HCT116 (cell line): ENCODE data around the gene TCF7. TPM values are rescaled to one million over a fixed set of nuclear protein-coding genes. Genes with fewer than 3 reads are reported as not detected.

Source experiments
- ATAC-seq: fragments of 200-7000 bp; cut with Tn5 transposase; 2 replicates; pipeline ENCODE4 v1.9.1; 2020; ENCODE audit warnings: mild to moderate bottlenecking, moderate library complexity
- BruUV-seq: library from RNA; stranded (reverse); fragments of 400-500 nt; replicated peaks from 2 replicates; lab custom pipeline; 2021; lab: Mats Ljungman, UMichigan
- CTCF ChIA-PET: fragments of 300-600 bp; sonication (Branson Sonifier 250); formaldehyde crosslinking; loops from one replicate; lab custom pipeline; 2021; ENCODE audit warnings: antibody characterized with exemption; lab: Charles Lee
- POLR2A ChIA-PET: fragments of 300-600, 350-600 bp; sonication (Branson Sonifier 250); formaldehyde crosslinking; loops from one replicate; lab custom pipeline; 2021; ENCODE audit warnings: antibody characterized with exemption; lab: Charles Lee
- RAD21 ChIA-PET, 2 experiments: fragments of 300-600 bp; sonication (Branson Sonifier 250); formaldehyde crosslinking; loops; one replicate each; lab custom pipeline; 2023; ENCODE audit warnings: low total read pairs in 2 of 2; ENCODE audit not compliant: uncharacterized antibody in 2 of 2, unreplicated experiment in 2 of 2, low non-redundant PET in 1 of 2; lab: Charles Lee
- DNase-seq: peaks from one replicate; pipeline ENCODE4 v3.0.0-alpha.2; 2010; ENCODE audit warnings: low read depth, low spot score
- H2AFZ ChIP-seq: fragments of 200-600 bp; shearing (Covaris generic), sonication (generic); 2 replicates; pipeline ENCODE4 v1.6.1; 2017; ENCODE audit warnings: low read depth, mixed run types, mixed read lengths, antibody characterized with exemption, low read length; ENCODE audit not compliant: poor library complexity, severe bottlenecking
- H3K27ac ChIP-seq: 2 replicates; pipeline ENCODE4 v1.5.1; 2012; ENCODE audit warnings: low read depth, low read length
- H3K27me3 ChIP-seq: fragments of 200-600 bp; sonication (generic); 2 replicates; pipeline ENCODE4 v1.6.1; 2016; ENCODE audit warnings: mixed run types, low read length, mixed read lengths; ENCODE audit not compliant: insufficient read depth
- H3K36me3 ChIP-seq, 2 experiments: fragments of 200-500 bp in 1 of 2; fragments of 200-600 bp in 1 of 2; sonication (Bioruptor generic) in 1 of 2; sonication (generic) in 1 of 2; 2 replicates each; pipeline versions ENCODE4 v1.5.1 to v1.6.1; 2014 to 2016; ENCODE audit warnings: low read length in 2 of 2, inconsistent platforms in 1 of 2, mixed read lengths in 1 of 2, mixed run types in 1 of 2; ENCODE audit not compliant: insufficient read depth in 2 of 2, control insufficient read depth in 1 of 2
- H3K4me1 ChIP-seq, 2 experiments: fragments of 200-600 bp in 1 of 2; sonication (generic) in 1 of 2; 2 replicates each; pipeline versions ENCODE4 v1.5.1 to v1.6.1; 2012 to 2017; ENCODE audit warnings: low read length in 2 of 2, inconsistent platforms in 1 of 2, mild to moderate bottlenecking in 1 of 2, mixed read lengths in 1 of 2, mixed run types in 1 of 2, moderate library complexity in 1 of 2; ENCODE audit not compliant: insufficient read depth in 2 of 2, control insufficient read depth in 1 of 2
- H3K4me2 ChIP-seq: fragments of 200-600 bp; sonication (generic); 2 replicates; pipeline ENCODE4 v1.6.1; 2017; ENCODE audit warnings: mixed run types, low read length, mixed read lengths
- H3K4me3 ChIP-seq, 2 experiments: fragments of 200-600 bp in 1 of 2; sonication (generic) in 1 of 2; replicated peaks in 1 of 2; 2 replicates each; pipeline ENCODE4 v1.5.1; 2011 to 2016; ENCODE audit warnings: low read length in 2 of 2, control low read depth in 1 of 2, low read depth in 1 of 2, mild to moderate bottlenecking in 1 of 2, mixed read lengths in 1 of 2, mixed run types in 1 of 2
- H3K79me2 ChIP-seq: fragments of 200-600 bp; sonication (generic); 2 replicates; pipeline ENCODE4 v1.6.1; 2017; ENCODE audit warnings: mild to moderate bottlenecking, mixed run types, low read length, moderate library complexity, mixed read lengths; ENCODE audit not compliant: insufficient read depth
- H3K9ac ChIP-seq: fragments of 200-600 bp; sonication (generic); 2 replicates; pipeline ENCODE4 v1.6.1; 2016; ENCODE audit warnings: low read length, mixed read lengths
- H3K9me2 ChIP-seq: fragments of 200-600 bp; sonication (generic), shearing (Covaris generic); 2 replicates; pipeline ENCODE4 v1.6.1; 2017; ENCODE audit warnings: mixed run types, mild to moderate bottlenecking, moderate library complexity; ENCODE audit not compliant: insufficient read depth
- H3K9me3 ChIP-seq, 2 experiments: fragments of 200-500 bp in 1 of 2; fragments of 200-600 bp in 1 of 2; sonication (Bioruptor generic) in 1 of 2; sonication (generic) in 1 of 2; 2 replicates each; pipeline ENCODE4 v1.6.1; 2014 to 2017; ENCODE audit warnings: low read length in 2 of 2, mixed read lengths in 2 of 2, inconsistent platforms in 1 of 2, low read depth in 1 of 2, mild to moderate bottlenecking in 1 of 2, mixed run types in 1 of 2, moderate library complexity in 1 of 2; ENCODE audit not compliant: control insufficient read depth in 1 of 2, insufficient read depth in 1 of 2
- H4K20me1 ChIP-seq: fragments of 200-600 bp; sonication (generic), shearing (Covaris generic); 2 replicates; pipeline ENCODE4 v1.6.1; 2017; ENCODE audit warnings: mixed run types, mild to moderate bottlenecking, moderate library complexity; ENCODE audit not compliant: insufficient read depth
- CBX3 ChIP-seq: IDR thresholded peaks from 2 replicates; pipeline ENCODE4 v1.6.1; 2012; ENCODE audit warnings: low read depth
- CEBPB ChIP-seq: IDR thresholded peaks from 2 replicates; pipeline ENCODE4 v1.6.1; 2012; ENCODE audit warnings: low read depth
- EGR1 ChIP-seq: IDR thresholded peaks from 2 replicates; pipeline ENCODE4 v1.6.1; 2012; ENCODE audit warnings: low read depth
- ELF1 ChIP-seq: IDR thresholded peaks from 2 replicates; pipeline ENCODE4 v1.6.1; 2012; ENCODE audit warnings: low read depth, borderline replicate concordance
- EZH2phosphoT487 ChIP-seq: fragments of 200-600 bp; IDR thresholded peaks from 2 replicates; pipeline ENCODE4 v1.6.1; 2018; ENCODE audit warnings: antibody characterized with exemption, borderline replicate concordance
- FOSL1 ChIP-seq: IDR thresholded peaks from 2 replicates; pipeline ENCODE4 v1.6.1; 2012; ENCODE audit warnings: low read depth
- POLR2A ChIP-seq: IDR thresholded peaks from 2 replicates; pipeline ENCODE4 v1.7.0; 2011; ENCODE audit warnings: borderline replicate concordance; ENCODE audit not compliant: insufficient read depth, insufficient read length; ENCODE audit errors: extremely low read depth
- POLR2AphosphoS5 ChIP-seq: IDR thresholded peaks from 2 replicates; pipeline ENCODE4 v1.6.1; 2011; ENCODE audit warnings: mild to moderate bottlenecking, low read depth, low read length, moderate library complexity
- RAD21 ChIP-seq: IDR thresholded peaks from 2 replicates; pipeline ENCODE4 v1.6.1; 2012; ENCODE audit warnings: low read depth, mild to moderate bottlenecking
- SIN3A ChIP-seq: IDR thresholded peaks from 2 replicates; pipeline ENCODE4 v1.6.1; 2012; ENCODE audit warnings: low read depth
- SP1 ChIP-seq: IDR thresholded peaks from 2 replicates; pipeline ENCODE4 v1.6.1; 2012; ENCODE audit warnings: low read depth
- SRF ChIP-seq: IDR thresholded peaks from 2 replicates; pipeline ENCODE4 v1.6.1; 2012; ENCODE audit warnings: low read depth
- TCF7L2 ChIP-seq: IDR thresholded peaks from 2 replicates; pipeline ENCODE4 v1.7.0; 2011; ENCODE audit warnings: borderline replicate concordance, inconsistent platforms; ENCODE audit not compliant: insufficient read depth, insufficient read length; ENCODE audit errors: extremely low read depth
- YY1 ChIP-seq: IDR thresholded peaks from 2 replicates; pipeline ENCODE4 v1.6.1; 2011; ENCODE audit warnings: low read length, low read depth, moderate library complexity, mild to moderate bottlenecking; ENCODE audit not compliant: insufficient replicate concordance; ENCODE audit errors: extremely low read depth
- ZBTB33 ChIP-seq: IDR thresholded peaks from 2 replicates; pipeline ENCODE4 v1.6.1; 2011; ENCODE audit warnings: mild to moderate bottlenecking, low read length, moderate library complexity; ENCODE audit not compliant: insufficient replicate concordance; ENCODE audit errors: extremely low read depth
- ZFX ChIP-seq: fragments of 450-650 bp; IDR thresholded peaks from 2 replicates; pipeline ENCODE4 v1.6.1; 2017
- ZNF274 ChIP-seq: fragments of 200-500 bp; sonication (Bioruptor generic); IDR thresholded peaks from 2 replicates; pipeline ENCODE4 v1.6.1; 2014; ENCODE audit warnings: mild to moderate bottlenecking, low read depth, low read length, inconsistent platforms
- intact Hi-C: fragments of 100-400 bp; cut with micrococcal nuclease; formaldehyde crosslinking; loops from 2 replicates; pipeline ENCODE4 v1.10.0; 2022
- total RNA-seq: library from RNA; stranded (reverse); gene quantifications from one replicate; pipeline ENCODE4 v1.2.1, GENCODE V29; 2021; ENCODE audit not compliant: unreplicated experiment
- TF ChIP-seq, protein P1 (sequence below): IDR thresholded peaks from 2 replicates; pipeline ENCODE4 v1.6.1; 2012
- TF ChIP-seq, protein P2 (sequence below), 3 experiments: fragments of 200-600 bp in 1 of 3; sonication (generic) in 1 of 3; IDR thresholded peaks in 2 of 3; conservative IDR thresholded peaks in 1 of 3; 2 replicates each; pipeline ENCODE4 v1.5.1; 2012 to 2017; ENCODE audit warnings: low read depth in 2 of 3, low read length in 2 of 3, antibody characterized with exemption in 1 of 3, borderline replicate concordance in 1 of 3, control low read depth in 1 of 3, mild to moderate bottlenecking in 1 of 3, mixed read lengths in 1 of 3, mixed run types in 1 of 3, moderate library complexity in 1 of 3; ENCODE audit not compliant: insufficient read depth in 1 of 3

TCF7 gene
- total RNA-seq, 1 experiment from 2014 or later: 17.8 TPM

DNA sequence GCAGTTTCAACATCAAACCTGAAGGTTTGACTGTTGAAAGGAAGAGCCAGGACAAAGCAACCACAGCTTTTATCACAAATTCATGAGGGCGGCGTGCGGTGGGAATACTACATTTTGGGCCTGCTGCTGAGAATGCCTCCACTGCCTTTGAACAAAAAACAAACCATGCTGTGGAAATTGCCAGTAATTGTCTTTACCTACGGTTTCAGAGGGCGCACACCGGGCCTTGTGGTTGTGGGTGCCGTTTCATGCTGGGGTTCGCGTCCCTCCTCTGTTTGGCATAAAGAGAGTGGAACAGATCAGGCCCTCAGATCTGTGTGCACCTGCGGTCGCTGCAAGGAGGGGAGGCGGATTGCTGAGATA lies 27.6 kb upstream of the TCF7 start:
- POLR2A ChIA-PET: no interaction called here
- Histone ChIP-seq H3K9me3 (no peaks in the 10 kb centered on the region), H3K9me2 (no peaks in the 10 kb centered on the region), H3K27me3 (peaks cover 5% of the 10 kb centered on the region; the same call in 1 of the 2 replicates), H3K9ac (no peak overlapping the region), H3K79me2 (no peaks in the 10 kb centered on the region), H4K20me1 (no peaks in the 10 kb centered on the region), H3K4me1 (no peaks in the 10 kb centered on the region), H2AFZ (no peak overlapping the region), H3K27ac (no peak overlapping the region), H3K36me3 (no peaks in the 10 kb centered on the region), H3K4me2 (no peak overlapping the region), H3K4me3 (no peak overlapping the region)
- RAD21 ChIA-PET: no interaction called here
- TF ChIP-seq, protein P1, sequence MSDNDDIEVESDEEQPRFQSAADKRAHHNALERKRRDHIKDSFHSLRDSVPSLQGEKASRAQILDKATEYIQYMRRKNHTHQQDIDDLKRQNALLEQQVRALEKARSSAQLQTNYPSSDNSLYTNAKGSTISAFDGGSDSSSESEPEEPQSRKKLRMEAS: no peak
- no peak for TF ChIP-seq ELF1
- TF ChIP-seq EZH2phosphoT487: no peak
- no peak for TF ChIP-seq SRF
- no peak for TF ChIP-seq POLR2AphosphoS5
- no peak for TF ChIP-seq SIN3A
- no peak for TF ChIP-seq ZFX
- no peak for TF ChIP-seq TCF7L2
- no peak for TF ChIP-seq RAD21
- TF ChIP-seq ZNF274: no peak
- no peak for TF ChIP-seq CEBPB
- no peak for TF ChIP-seq YY1
- TF ChIP-seq FOSL1: no peak
- TF ChIP-seq CBX3: no peak
- no peak for TF ChIP-seq SP1
- CTCF ChIA-PET: no interaction called here
- BruUV-seq: no TSS peak
- intact Hi-C loops: no loop called here
- DNase-seq (no peak), ATAC-seq (no peak)

DNA sequence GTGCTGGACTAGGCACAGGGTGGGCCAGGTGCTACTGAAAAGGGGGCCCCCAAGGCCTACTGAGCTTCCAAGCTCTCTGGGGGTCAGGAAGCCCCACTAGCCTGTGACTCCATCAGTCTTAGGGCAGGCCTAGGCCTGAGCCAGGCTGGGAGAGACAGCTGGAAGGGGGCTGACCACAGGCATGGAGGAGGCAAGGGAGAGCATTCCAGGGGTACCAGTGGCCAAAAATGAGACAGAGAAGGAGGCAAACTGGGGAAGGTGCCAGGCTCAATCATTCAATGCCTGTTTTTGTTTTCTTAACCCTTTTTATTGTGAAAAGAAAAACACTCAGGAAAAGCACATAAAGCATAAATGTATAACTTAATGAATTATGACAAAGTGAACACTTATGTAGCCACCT lies 26.2 kb upstream of the TCF7 start:
- Histone ChIP-seq H3K9me2 (no peaks in the 10 kb centered on the region), H3K27me3 (peaks cover 5% of the 10 kb centered on the region; the same call in 1 of the 2 replicates), H3K4me1 (peaks cover 0 to 4% of the 10 kb centered on the region in 2 experiments; a peak in 1 of 4 replicates), H3K4me2 (no peak overlapping the region), H3K9me3 (no peaks in the 10 kb centered on the region), H3K79me2 (no peaks in the 10 kb centered on the region), H3K9ac (no peak overlapping the region), H2AFZ (no peak overlapping the region), H3K27ac (no peak overlapping the region), H4K20me1 (no peaks in the 10 kb centered on the region), H3K36me3 (no peaks in the 10 kb centered on the region), H3K4me3 (no peak overlapping the region)
- no TSS peak for BruUV-seq
- ATAC-seq (no peak), DNase-seq (no peak)
- ChIA-PET RAD21 (no interaction called here), POLR2A (no interaction called here), CTCF (no interaction called here)
- intact Hi-C loops: no loop called here
- TF ChIP-seq SRF: no peak
- TF ChIP-seq FOSL1: no peak
- TF ChIP-seq POLR2A: no peak
- no peak for TF ChIP-seq EGR1
- TF ChIP-seq, protein P1: no peak
- TF ChIP-seq RAD21: no peak
- no peak for TF ChIP-seq POLR2AphosphoS5
- TF ChIP-seq, protein P2, sequence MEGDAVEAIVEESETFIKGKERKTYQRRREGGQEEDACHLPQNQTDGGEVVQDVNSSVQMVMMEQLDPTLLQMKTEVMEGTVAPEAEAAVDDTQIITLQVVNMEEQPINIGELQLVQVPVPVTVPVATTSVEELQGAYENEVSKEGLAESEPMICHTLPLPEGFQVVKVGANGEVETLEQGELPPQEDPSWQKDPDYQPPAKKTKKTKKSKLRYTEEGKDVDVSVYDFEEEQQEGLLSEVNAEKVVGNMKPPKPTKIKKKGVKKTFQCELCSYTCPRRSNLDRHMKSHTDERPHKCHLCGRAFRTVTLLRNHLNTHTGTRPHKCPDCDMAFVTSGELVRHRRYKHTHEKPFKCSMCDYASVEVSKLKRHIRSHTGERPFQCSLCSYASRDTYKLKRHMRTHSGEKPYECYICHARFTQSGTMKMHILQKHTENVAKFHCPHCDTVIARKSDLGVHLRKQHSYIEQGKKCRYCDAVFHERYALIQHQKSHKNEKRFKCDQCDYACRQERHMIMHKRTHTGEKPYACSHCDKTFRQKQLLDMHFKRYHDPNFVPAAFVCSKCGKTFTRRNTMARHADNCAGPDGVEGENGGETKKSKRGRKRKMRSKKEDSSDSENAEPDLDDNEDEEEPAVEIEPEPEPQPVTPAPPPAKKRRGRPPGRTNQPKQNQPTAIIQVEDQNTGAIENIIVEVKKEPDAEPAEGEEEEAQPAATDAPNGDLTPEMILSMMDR (IDR thresholded peaks at IDR 0.05 in 2 of 3, conservative IDR thresholded peaks at IDR 0.05 in 1 of 3; ENCODE audit: borderline replicate concordance in 1 of 3, insufficient read depth in 1 of 3, low read depth in 2 of 3, low read length in 2 of 3): no peak
- no peak for TF ChIP-seq ZBTB33
- TF ChIP-seq ELF1: no peak
- TF ChIP-seq CEBPB: no peak
